ENCODE results near the gene SCCPDH.

Gene SCCPDH

DNA sequence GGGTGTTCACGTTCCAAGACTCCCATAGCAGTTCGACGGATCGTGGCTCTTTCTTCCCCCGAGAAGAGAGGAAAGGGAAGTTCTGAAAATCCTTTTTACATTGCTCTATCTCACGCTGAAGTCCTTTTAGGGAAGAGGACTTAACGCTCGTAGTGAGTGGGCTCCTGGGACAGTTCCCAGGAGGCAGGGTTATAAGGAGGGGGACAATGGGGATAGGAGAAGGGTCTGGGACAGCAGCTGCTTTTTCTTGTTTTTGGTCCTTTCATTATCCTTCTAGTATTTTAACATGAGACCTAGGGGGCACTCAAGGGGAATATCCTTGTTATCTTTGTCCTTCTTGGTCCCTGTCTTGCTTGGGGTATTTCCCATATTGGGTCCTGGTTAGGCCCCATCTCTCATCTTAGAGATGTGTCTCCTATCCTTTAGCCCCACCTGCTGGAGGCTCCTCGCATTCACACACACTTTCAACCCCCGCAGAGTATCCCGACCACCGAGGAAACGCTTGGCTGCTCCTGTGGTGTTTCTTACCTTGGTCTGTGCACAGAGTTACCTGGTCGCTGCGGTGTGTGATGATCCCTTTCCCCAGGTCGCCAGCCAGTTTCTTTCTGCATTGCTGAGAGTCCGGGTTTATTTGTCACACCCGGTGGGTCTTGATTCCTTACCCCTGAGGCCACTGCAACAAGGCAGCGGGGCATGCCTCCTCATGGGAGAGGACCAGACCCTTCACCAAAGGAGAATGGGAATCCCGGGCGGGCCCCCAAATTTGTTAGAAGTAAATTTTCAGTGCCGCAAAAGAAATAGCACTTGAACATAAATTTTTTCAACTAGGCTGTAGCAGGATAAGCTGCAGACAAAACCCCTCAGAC, 29.7 kb downstream of the SCCPDH start:
- DNase-seq = peak; percentile 37

DNA sequence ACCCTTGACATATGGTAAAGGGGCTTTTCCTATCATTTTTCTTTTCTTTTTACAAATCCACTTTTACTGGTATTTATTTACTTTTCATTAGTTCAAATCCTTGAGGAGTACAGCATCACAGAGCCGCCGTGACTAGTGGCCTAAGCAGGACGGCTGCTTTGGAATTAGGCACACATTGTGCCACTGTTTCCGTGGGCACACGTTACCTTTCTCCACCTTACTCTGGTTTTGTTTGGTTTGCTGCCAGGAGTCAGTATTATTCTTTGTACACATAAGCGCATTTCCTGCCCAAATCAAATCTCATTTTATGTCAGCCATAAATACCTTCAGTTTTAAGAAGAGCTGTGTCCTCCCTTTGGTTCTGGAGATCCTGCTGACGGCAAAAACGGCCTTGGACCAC, 31.2 kb downstream of the SCCPDH start:
- no peak for DNase-seq

DNA sequence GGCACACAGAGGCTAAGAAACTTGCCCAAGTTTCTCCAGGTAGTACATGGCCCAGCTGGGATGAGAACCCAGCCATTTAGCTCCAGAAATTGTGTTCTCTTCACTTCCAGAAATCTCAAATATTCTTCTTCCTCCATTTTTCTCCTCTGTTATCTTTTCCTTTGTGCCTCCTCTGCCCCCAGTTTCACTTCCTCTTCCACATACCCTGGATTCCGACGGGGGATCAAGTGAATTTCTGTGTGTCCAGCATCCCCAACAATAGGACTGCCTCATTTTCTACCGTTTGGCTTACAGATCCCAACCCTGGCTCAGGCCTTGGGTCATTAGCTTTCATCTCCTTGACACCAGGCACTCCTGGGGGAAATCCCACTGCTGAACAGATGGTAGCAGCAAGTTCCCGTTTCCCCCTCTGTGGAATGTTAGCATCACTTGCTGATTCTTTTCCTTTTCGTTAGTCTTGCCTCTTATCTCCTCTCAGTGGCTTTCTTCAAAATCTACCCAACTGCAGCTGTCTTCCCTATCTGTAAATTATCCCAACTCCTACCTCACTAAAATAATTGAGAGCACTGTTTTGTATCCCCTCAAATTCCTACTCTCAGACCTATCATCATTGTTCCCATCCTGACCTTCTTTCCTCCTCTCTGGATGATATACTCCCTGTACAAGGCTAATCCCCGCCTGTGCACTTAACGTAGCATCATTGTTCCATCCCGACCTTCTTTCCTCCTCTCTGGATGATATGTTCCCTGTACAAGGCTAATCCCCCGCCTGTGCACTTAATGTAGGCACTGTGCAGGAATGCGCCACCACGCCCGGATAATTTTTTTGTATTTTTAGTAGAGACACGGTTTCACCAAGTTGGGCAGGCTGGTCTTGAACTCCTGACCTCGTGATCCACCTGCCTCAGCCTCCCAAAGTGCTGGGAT, 36.5 kb downstream of the SCCPDH start:
- DNase-seq = no peak

DNA sequence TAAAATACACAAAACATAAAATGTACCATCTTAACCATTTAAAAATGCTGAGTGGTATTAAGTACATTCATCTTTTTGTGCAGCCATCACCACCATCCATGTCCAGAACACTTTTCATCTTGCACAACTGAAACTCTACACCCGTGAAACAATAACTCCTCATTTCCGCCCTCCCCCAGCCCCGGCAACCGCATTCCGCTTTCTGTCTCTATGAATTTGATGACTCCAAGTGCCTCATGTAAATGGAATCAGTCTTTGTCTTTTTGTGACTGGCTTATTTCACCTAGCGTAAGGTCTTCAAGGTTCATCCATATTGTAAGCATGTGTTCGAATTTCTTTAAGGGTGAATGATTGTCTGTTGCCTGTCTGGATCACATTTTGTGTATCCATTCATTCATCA, 37.2 kb downstream of the SCCPDH start:
- DNase-seq = no peak

DNA sequence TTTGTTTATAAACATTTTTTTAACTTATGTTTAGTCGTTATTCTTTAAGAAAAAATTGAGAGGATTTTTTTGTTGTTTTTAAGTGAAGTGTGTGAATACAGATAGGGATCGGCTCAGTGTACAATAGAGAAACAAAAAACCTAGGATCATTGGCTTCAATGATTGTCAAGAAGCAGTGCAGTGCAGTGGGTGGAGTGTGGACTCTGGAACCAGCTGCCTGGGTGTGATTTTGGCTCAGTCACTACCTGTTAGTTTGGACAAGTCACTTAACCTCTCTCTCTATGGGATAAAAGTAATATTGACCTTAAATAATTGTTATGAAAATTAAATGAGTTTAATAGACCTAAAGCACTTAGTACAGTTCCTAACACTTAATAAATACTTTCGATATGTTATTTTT, 41.3 kb downstream of the SCCPDH start:
- DNase-seq = no peak

DNA sequence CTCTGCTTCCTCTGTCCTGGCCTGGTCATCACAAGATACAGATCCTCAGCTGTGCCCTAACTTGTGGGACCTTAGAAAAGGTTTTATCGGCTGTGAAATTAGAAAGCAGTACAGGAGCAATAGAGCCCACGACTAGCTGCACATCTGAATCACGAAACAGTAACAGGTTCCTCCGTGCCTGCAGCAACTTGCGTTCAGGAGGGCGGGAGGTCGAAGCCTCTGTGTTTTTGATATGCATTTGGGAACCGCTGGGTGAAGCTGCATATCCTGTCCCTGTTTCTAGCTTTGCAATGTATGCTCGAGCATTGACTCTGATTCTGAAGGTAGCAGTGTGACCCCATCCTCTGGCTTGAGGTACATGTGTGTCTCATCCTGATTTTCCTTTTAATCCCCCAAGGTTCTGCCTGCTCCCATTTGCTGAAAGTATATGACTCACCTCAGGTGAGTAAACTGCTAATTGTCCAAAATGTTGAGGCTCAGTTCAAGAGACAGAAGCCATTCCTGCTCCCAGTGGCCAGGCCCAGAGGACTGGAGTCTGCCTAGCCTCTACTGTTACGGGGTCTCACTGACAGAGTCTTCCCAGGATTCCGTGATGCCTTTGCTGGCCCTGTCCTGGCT, 44.3 kb downstream of the SCCPDH start:
- DNase-seq = no peak

DNA sequence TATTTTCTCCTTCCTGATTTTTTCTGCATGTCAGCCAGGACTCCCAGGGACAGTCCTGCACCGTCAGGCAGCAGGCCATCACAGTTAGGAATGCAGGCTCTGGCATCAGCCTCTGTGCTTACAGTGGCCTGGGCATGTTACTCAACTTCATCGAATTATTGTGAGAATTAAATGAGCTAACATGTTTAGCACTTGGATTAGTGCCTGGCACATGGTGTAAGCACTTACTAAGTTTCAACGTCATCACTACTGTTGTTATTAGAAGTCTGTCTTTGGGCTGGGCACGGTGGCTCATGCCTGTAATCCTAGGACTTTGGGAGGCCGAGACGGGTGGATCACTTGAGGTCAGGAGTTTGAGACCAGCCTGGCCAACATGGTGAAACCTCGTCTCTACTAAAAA, 45.1 kb downstream of the SCCPDH start:
- no peak for DNase-seq

DNA sequence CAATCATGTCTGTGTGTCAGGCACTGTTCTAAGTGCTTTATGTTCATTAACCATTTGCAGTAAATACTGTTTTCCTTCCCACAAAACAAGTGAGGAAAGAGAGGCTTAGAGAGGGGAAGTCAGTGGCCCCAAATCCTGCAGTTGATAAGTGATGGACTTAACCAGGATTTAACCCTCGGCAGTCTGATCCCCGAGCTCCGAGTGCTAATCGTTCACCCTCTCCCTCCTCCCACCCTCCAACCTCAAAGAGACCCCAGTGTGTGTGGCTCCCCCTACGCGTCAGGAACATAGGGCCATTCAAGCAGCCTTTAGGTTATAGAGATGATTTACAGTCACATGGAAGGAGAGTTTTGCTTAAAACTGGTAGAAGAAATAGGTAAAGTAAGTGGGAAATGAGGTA, 47.2 kb downstream of the SCCPDH start:
- no peak for DNase-seq

DNA sequence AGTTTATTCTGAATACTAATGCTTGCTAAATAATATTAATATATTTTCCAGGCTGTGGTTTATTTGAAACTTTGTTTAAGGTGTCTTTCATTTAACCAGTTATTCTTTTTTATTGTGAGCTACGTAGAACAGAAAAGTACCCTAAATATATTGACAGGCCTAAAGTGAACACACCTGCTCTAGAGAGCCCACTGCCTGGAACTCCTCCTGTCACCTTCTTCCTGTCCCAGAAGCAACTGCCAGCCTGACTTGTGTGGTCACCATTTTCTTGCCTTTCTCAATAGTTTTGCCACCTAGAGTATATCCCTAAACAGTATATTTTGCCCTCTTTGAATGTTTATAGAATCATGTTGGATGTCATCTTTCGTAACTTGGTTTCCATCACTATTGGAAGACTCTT, 48.5 kb downstream of the SCCPDH start:
- DNase-seq = no peak

DNA sequence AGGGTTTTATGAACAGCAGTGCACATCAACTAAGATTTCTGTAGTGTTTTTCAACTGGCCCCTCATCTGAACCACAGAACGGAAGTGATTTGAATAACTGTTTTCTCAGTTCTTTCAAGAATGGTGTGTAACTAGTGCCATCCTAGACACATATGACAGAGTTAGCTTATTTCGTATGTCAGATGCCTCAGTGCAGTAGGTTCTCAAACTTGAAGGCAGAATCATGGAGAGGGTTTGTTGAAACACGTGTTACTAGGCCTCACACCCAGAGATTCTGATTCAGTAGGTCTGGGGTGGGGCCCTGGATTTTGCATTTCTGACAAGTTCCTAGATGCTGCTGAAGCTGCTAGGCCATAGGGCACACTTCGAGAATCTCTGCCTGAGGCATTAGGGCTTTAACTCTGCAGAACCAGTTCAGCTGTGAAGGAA, 49.0 kb downstream of the SCCPDH start:
- DNase-seq = no peak

DNA sequence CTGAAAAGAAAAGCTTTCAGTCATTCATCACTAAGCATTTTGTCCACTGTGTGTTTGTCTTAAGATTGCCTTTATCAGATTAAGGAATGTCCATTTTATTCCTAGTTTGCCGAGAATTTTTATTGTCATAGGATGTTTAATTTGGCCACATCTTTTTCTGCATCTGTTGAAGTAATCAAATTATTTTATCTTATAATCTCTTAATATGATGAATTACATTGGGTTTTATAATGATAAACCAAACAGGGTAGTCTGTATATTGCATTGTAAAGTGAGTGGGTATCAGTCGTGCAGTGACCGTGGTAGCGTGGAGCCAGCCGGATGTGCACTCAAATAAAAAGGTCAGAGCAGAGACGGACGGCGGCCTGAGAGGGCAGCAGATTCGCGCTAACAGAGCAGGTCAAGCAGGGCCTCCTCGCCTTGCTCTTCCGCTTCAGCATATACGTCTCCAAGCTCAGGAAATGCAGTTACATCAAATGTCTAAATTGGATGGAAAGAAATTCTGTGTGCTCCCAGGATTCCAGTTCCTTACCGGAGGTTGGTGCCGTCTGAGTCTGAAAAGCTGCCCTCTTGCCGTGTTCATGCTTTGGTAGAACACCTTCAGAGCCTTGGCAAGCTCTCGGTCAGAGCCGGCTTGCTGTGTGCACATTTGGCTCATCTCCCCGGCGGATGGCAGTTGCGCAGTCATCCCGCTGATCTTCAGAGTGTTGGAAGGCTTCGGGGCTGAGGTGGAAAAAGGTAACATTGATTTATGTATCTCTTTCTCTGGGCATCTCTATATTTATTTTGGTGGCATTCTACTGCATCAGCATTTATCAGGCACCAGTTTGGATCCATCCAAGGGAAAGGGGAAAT, 51.5 kb downstream of the SCCPDH start:
- no peak for DNase-seq

DNA sequence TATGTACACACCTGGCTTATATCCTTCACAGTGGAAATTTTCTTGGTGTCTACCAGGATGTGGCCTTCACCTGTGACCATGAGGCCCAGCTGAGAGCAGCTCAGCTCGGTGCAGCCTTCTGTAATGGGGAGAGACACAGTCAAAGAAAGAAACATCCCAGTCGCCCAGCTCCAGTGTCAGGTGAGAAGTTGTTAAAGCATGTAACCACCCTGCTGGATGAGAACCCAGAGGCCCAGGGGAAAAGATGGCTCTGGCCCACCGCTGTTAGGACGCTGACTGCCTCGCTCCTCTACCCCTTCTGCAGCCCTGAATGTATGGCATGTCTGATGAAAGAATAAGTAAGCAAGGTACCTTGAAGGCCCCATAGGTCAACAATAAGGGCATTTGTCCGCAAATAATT, 52.7 kb downstream of the SCCPDH start:
- no peak for DNase-seq

DNA sequence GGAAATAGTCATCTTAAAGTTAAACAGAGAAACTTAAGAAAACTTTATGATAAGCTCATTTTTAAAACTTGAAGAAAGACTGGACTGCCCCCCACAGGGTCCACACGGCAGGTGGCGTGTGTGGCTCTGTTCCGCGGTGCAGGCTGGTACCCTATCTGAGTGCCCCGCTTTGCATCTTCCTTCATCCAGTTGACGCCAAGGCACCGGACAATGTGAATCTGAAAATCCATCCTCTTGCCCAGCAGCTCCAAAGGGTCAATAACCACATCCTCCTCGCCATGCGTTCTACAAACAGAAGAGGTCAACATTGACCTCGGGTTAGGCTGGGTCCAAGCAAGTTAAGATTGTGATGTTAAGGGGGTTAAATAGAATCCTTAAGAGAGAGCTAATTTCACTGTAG, 54.5 kb downstream of the SCCPDH start:
- no peak for DNase-seq

DNA sequence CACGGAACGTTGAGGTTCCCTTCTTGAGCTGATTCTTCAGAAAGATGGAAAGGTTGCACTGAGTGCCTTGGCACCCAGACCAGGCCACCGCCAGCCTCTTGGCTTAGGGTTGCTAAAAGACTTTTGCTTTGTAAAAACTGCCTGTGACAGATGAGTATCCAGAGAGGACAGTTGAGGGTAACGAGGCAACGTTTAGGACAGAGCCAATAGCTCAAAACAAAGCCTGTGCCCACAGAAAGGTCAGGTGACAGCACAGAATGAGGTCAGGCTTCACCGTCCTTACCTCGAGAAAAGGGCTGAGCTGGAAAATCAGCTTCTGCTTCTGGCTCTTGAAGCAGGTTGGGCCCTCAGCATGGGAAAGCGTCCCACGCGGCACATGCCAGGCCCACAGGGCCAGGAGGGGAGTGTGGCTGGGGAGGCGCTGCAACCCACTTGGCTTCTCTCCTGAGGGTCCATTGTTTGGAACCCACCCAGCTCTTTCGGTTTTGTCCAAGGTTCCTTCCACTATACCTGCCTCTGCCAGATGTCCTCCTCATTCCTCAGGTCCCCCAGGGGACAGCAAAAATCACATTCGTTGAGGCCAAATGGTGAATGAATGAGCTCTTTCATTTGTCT, 55.5 kb downstream of the SCCPDH start:
- no peak for DNase-seq

DNA sequence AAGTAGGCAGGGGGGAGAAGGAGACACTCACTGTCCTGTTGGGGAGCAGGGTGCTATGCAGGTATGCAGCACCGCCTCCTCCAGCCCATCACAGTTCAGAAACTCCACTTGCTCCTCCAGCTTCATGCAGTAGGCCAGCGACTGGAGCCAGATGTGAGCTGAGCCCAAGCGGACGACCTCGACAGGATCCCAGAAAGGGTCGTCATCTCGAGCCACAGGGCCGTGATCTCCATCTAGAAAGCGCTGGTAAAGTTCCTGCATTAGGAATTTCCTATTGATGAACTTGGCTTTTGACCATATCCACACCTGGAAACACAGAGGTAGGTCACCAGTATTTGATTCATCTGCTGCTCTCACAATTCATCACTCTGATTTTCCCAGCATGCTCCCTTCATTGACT, 56.1 kb downstream of the SCCPDH start:
- DNase-seq = no peak

DNA sequence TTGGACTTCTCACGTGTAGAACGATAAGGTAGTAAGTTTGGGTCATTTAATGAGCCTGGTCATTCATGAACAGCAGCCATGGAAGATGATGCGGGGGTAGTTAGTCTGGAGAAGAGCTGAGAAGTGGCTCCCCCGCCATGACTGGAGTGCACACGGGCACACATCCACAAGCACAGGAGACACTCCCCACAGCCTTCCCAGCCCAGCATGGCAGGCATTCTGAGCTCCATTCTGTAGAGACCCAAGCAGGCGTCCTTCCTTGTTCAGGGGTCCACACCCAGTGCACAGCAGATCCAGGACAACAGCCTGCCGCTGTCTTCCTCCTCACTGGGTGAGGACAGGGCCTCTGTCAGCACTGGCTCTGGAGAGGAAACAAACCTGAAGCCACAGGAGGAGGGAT, 57.0 kb downstream of the SCCPDH start:
- DNase-seq = no peak

DNA sequence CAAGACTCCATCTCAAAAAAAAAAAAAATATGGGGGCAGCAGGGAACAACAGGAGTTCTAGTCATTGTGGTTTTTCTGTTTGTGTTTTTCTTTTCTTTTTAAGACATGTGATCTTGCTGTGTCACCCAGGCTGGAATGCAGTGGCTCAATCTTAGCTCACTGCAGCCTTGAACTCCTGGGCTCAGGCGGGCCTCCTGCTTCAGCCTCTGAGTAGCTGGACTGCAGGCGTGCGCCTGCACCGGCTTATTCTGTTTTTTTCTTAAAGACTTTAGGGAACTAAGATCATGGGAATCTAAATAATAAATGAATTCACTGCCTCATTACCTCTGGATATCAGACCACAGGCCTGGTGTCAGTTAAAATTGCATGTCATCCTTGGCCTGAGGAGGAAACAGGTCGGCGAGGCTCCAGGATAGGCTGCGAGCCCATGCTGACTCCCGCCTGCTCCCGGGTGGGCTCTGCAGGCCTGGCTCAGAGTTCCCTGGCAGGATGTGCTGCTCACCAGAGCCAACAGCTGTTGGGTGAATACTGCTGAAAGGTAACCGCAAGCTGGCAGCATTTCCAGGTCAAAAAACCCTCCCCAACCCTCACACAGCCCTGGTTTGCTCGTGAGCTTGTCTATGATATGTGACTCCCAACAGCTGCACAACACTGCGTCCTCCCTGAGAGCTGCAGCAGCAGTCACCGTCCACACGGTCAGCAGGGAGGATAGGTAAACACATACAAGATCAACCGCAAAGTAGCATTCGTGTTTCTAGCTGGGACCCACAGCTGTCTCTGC, 58.1 kb downstream of the SCCPDH start:
- no peak for DNase-seq

DNA sequence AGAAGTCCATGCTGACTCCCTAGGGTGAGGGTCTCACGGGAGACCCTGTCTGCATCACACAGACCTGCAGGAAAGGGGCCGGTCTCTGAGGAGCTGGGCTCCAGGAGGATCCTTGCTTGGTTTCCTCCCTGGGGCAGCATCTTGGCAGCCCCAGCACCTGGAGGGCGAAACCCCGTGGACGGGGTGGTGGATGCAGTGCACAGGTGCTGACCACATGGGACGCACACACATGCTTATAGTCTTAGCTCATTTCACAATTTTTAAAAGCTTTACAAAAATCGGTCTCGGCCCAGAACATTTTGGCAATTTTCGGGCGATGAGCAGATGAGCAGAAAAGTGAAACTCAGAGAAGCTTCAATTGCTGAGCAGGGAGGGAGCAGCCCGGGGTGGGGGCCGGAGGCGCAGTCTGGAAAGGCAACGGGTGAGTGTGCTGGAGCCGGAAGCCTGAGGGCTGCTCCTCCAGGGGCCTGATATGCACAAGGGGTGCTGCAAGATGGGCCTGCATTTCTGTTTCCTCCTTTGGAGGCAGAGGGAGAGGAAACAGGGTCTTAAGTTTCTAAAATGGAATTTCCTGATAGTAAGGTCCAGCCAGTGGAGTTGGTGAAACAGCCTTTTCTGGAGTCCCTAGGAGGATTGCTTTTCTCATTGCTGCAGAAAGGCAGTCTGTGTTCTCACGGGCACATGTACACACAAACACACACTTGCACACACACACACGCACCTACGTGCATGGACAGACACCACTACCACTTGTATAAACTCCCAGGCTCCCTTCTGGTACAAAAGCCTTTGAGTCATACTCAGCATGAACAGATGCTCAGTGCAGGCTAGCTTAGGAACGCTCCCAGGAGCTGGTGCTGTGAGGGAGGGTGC, 60.6 kb downstream of the SCCPDH start:
- DNase-seq = no peak

DNA sequence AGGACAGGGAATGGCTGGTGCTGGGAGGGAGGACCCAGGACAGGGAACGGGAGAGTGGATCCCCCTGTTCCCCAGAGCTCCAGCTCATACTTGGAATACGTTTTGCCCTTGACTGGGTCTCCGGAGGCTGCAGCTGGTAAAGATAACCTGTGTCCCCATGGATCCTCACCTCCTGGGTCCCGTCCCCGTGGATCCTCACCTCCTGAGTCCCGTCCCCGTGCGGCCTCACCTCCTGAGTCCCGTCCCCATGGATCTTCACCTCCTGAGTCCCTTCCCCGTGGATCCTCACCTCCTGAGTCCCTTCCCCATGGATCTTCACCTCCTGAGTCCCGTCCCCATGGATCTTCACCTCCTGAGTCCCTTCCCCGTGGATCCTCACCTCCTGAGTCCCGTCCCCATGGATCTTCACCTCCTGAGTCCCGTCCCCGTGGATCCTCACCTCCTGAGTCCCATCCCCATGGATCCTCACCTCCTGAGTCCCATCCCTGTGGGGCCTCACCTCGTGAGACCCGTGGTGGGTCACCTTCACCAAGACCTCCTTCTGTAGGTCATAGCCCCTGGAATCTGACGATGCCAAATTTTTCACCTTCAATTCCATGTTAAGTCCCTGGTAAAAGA, 61.4 kb downstream of the SCCPDH start:
- DNase-seq = no peak
